Effector CD8-positive, alpha-beta T cell (primary cell): Measurements from ENCODE around the gene TMEM244.
"Not testable (repeated sequence)": the region's sequence is repeated elsewhere in the genome, so short reads cannot be mapped to it uniquely, and the experiment has no call there.

Experiments used
- DNase-seq: peaks from one replicate; lab custom pipeline; 2025; lab: John Stamatoyannopoulos, UW

TMEM244 gene

GRCh38 chr6:129812145-129812777 lies 48.9 kb downstream of the TMEM244 start:
- no peak for DNase-seq

DNA sequence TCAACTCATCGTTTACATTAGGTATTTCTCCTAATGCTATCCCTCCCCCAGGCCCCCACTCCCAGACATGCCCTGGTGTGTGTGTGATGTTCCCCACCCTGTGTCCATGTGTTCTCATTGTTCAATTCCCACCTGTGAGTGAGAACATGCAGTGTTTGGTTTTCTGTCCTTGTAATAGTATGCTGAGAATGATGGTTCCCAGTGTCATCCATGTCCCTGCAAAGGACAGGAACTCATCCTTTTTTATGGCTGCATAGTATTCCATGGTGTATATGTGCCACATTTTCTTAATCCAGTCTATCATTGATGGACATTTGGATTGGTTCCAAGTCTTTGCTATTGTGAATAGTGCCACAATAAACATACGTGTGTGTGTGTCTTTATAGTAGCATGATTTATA lies 54.0 kb downstream of the TMEM244 start:
- DNase-seq: not testable (repeated sequence)

DNA sequence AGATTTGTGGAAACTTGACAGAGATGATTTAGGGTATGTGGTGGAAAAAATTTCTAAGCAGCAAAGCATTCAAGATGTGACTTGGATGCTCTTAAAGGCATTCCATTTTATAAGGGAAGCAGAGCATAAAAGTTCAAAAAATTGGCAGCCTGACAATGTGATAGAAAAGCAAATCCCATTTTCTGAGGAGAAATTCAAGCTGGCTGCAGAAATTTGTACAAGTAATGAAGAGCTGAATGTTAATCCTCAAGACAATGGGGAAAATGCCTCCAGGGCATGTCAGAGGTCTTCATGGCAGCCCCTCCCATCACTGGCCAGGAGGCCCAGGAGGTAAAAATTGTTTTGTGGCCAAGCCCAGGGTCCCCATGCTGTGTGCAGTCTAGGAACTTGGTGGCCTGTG lies 58.2 kb downstream of the TMEM244 start:
- DNase-seq: not testable (repeated sequence)

- DNase-seq: no peak
Observed at GRCh38 chr6:129801909-129802308, 59.2 kb downstream of the TMEM244 start.

DNA sequence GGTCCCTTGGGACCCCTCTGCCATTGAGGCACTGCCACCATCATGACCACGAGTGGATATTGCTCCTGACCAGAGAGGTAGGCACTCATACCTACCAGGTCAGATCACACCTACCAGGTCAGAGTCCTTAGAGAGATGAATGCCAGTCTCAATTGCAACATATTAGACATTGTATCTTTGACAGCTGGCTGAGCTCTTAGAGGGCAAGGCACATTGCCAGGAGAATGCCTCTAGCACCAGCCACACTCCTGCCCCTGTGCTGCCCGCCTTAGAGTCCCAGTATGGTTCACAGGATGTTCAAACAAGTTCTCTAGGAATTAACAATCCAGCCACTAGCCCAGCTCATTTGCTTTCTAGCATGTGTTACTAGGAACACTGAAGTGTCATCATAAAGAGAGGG lies 65.9 kb downstream of the TMEM244 start:
- DNase-seq: no peak

GRCh38 chr6:129793447-129793846 lies 67.7 kb downstream of the TMEM244 start:
- no peak for DNase-seq

DNA sequence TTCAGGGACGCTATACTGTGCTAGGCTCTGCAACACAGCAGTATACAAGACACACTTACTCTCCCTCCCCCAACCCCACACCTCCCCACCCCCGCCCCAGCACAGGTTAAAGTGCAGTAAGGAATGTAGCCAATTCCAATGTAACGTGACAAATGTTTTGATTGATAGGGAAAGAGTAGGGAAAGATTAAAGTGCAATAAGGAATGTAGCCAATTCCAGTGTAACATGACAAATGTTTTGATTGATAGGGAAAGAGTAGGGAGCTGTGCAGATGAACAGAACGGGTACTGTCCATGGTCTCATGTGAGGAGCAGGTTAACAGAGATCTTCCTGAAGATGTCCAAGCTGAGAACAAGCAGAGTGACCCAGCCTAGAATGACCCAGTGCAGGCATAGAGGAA lies 69.1 kb downstream of the TMEM244 start:
- no peak for DNase-seq

DNA sequence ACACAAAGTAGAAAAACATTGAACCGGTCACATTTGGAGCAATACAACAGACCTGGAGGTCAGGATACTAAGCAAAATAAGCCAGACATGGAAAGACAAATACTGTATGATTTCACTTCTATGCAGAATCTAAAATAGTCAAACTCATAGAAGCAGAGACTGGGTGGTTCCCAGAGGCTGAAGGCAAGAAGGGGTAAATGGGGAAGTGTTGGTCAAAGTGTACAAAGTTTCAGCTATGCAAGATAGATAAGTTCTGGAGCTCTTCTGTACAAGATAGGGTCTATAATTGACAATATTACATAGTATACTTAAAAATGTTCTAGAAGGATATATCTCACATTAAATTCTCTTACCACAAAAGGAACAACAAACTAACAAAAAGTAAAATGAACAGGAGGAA lies 70.3 kb downstream of the TMEM244 start:
- DNase-seq: no peak

GRCh38 chr6:129789974-129790373 lies 71.1 kb downstream of the TMEM244 start:
- no peak for DNase-seq

- DNase-seq: no peak
Observed at GRCh38 chr6:129787816-129788215, 73.3 kb downstream of the TMEM244 start.

GRCh38 chr6:129786548-129786947 lies 74.6 kb downstream of the TMEM244 start:
- no peak for DNase-seq

DNA sequence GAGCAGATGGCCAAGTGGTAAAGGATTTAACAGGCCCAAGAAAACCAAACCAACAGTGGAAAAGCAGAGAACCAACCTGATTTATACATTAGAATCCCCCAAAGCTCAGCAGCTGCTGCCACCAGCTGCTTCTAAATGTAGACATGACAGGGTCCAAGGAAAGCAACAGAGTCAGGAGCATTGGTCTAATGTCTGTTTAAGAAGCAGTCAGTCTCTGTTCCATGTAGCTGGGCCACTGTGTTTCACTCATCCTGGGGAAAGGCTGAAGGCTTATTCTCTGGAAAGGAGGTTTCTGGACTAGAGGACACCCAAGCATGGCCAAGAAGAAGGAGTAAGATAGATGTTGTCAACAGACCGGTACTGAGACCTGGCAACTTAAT lies 75.4 kb downstream of the TMEM244 start:
- no peak for DNase-seq

DNA sequence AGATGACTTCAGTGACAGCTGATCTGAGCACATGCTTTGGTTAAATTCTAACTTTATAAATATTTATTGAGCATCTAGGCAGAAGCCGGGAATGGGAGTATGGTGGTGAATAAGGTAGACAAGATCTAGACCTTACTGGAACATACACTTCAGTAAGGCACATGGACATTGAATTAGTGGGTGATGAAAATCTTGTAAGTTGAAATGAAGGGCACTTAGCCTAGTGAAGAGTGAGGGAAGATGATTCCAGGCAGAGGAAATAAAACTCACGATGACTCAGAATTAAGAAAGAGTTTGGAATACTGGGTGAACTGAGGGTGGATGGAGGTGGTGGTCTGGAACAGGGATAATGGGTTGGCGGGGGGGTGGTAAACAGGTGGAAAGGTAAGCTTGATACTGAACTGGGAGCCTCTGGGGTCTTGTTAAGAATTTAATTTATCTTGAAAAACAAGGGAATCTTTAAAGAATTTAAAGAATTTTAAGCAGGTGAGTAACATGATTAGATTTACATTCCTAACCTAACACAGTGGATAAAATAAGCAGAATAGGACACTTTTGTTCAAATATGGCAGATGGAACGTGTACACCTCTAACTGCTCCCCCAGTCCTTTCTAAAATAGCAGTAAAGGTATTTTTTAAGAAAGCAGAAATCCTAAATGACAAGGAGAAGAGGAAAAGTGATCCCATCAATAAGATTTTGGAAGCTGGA lies 75.9 kb downstream of the TMEM244 start:
- DNase-seq: no peak
